ENCODE results near the gene CACNA2D3. TPM values are rescaled to one million over a fixed set of nuclear protein-coding genes. Genes with fewer than 3 reads are reported as not detected.

The CACNA2D3 gene
- total RNA-seq, 1 experiment from 2014 or later: 0.06 TPM

DNA sequence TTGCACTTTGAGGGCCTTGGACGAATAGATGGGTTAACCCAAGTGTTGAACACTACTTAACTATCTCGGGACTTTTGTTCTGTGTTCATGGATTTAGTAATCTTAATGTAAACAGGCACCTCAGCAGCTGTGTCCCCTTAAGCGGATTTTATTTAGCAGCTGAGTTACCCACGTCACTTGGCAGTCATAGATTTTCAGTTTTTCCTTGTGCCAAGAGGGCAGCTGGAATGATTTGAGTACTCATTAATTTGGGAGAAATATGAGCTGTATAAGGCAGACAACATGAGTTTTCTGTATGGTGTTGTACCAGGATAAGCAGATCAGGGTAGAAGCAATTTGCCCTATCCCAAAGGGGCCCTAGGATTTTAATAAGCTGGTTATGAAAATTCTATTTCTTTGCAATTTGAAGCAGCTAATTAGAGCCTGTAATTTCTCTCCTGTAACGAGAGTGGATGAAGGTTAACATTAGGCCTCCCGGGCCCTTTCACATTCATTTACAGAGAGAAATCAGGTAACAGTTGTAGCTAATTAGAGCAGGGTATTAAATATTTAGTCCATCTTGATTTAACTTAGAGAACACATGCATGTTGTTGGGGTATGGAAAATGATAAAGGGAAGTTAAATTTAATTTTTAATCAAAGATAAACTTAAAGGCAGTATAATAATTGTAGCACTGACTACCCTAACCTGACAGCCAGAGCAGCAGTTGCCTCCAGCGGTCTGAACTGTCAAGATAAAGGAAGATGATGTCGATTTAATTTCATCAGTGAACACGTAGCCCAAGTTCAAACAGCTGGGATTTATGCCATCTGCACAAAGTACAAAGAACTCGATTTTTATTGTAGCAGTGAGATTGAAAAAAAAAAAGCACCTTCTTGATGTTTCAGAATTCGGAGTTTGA is 611.0 kb downstream of the CACNA2D3 start:
- DNase-seq (ENCODE audit: low read depth): no peak

DNA sequence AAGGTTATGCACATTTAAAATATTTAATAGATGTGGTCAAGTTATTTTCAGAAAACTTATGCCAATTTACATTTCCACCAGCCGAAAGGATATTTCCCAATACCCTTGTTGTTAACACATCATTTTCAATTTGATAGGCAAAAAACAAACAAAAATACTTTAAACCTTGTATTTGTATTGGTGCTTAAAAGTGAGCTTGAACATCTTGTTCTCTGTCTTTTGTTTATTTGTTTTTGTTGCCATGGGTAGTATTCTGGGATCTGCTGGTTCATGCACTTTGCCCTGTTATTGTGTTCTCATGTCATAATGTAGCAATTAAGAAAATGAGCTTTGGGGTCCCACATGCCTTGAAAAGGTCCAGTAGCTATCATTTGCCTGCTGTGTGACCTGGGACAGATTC is 614.1 kb downstream of the CACNA2D3 start:
- DNase-seq (ENCODE audit: low read depth): no peak

DNA sequence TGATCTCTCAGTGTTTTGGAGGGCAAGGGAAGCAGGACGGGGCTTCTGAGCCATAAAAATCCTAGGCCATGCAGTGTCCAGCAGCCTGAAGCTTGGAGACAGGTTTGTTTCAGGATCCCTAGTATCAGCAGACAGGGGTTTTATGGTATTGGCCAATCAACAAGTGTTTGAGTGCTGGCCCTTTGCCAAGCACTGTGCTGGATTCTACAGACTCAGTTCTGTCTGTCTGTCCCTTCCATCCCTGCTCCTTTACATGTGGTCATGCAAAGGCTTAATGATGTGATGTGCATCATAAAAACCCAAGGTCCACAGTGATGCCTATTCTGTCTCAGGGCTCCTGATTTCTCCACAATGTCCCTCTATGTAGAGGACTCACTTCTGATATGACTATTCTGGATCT is 621.4 kb downstream of the CACNA2D3 start:
- DNase-seq (ENCODE audit: low read depth): no peak

DNA sequence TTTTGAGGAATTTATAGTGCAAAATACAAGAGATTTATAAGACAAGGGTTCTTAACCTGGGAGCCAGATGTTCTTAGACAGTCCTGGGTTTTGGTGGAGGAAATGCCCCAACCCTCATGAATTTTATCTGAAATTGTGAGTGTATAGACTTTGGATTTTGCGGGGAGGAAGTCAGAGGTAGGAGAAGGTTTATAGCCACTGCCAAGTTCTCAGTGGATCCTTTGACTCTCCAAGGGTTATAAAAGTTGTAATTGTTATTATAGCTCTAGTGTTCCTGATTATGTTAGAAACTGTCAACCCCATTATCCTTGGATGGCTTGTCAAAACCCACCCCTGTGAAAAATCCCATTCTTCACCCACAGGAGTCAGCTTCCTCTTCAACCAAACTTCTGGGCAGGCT is 621.9 kb downstream of the CACNA2D3 start:
- no peak for DNase-seq (ENCODE audit: low read depth)

DNA sequence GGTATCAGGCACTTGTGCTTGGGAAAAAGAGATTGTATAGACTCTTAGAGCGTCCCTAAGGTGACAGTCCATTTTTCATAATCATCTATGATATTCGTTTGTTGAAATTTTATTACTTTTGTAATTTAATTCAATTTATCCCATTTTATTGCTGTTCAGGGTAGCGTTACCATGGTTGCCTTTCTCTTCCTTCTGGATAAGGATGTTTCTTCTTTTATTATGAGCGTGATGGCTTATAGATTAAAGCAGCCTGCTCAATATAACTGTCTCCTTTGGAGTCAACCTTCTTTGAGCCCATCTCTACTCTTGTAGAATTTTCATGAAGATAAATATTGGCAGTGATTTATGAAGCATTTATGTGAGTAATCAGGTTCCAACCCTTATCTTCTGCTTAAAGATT is 623.5 kb downstream of the CACNA2D3 start:
- no peak for DNase-seq (ENCODE audit: low read depth)

DNA sequence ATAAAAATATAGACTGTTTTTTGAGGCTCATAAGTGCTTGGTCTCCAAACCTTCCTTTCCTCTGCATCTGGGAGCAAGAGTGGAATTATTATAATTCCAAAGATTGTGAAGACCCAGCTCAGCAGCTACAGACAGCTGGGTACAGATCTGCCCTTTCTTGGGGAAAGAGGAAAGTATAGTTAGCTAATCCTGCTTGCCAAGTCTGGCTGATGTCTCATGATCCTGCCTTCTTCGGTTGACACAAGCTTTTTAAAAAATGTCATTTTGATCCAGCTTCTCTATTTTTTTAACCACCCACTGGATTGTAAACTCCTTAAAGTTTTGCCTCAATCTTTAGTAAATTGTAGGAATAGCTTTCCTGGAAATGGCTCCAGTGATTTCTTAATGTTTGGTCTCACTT is 624.4 kb downstream of the CACNA2D3 start:
- no peak for DNase-seq (ENCODE audit: low read depth)

DNA sequence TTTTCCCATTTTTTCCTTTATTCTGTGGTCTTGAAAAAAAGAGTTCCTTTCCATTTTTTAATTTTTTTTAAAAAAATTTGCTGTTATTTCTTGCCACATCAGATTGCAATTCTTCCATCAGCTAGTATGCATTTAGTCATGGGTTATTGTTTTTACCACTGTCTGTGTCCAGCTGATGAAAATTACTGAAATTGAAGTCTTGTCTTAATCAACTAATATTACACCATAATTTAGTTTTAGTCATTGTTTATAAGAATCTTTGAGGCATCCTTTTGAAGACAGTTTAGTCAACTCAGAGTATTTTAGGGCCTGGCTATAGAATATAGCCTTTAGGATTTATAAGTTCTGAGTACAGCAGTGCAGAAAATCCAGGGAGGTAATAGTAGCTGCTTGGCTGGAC is 633.4 kb downstream of the CACNA2D3 start:
- no peak for DNase-seq (ENCODE audit: low read depth)

DNA sequence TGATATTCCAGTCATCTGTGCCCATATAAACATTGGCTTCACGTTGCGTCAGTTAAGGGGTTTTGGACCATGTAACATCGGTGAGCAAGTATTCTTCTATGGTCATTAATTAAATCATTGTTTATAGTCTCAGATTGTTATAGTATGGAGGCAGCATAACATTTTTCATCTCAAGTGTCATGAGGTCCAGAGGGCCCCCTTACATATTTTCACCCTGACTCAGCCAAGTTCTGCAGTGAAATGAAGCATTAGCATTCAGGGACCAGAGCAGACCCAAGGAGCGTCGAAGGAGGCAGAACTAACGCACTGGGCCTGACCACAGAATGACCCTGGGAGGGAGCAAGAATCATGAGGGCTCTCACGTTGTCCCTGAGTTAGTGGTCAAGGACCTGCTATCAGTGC is 634.0 kb downstream of the CACNA2D3 start:
- no peak for DNase-seq (ENCODE audit: low read depth)

DNA sequence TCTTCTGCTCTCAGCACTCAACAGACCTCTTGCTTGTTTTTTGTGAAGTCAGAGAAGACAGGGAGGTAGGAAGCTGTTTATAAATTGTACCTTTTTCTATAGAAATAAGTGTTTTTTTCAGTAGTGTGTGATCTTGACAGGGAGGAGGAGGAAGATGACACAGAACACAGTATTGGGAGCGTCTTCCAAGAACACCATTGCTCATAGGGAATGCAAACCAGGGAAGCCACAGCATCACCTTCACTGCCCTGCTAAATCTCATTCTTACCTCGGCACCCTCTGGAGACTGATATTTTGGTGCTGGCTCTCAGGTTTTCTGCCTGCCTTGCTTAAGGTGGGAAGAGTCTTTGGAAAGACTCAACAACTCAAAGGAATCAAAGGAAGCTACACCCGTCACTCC is 636.1 kb downstream of the CACNA2D3 start:
- DNase-seq (ENCODE audit: low read depth): no peak

DNA sequence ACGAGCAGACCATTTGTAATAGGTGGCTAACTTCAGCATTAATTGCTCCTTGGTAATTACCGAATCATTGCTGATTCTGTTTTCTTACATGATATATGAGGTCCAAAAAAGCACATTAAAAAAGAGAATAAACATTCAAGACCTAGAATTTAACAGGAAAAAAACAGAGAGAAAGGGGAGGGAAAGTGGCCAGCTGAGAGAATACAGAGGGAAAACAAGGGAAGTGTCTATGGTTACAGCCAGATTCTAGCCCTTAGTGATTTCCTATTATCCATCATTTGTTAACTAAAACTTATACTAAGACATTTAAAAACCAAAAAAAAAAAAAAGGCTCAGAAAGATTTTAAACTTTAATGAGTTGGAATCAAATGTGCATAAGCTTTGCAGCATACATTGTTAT is 636.8 kb downstream of the CACNA2D3 start:
- DNase-seq (ENCODE audit: low read depth): no peak

DNA sequence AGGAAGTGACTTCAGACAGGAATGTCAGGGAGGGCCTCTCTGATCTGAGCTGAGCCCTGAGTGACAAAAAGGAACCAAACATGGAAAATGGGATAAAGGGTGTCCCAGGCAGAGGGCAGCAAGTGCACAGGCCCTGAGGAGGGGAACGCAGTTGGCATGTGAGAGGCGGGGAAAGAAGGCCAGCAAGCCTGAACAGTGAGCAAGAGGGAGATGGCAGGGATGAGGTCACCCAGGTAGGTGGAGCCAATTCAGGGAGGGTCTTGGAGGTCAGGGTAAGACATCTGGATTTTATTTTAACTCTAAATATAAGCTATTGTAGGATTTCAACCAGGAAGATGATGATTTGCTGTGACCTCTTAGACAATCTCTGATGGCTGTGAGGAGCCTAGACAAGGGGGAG is 637.8 kb downstream of the CACNA2D3 start:
- DNase-seq (ENCODE audit: low read depth): no peak

DNA sequence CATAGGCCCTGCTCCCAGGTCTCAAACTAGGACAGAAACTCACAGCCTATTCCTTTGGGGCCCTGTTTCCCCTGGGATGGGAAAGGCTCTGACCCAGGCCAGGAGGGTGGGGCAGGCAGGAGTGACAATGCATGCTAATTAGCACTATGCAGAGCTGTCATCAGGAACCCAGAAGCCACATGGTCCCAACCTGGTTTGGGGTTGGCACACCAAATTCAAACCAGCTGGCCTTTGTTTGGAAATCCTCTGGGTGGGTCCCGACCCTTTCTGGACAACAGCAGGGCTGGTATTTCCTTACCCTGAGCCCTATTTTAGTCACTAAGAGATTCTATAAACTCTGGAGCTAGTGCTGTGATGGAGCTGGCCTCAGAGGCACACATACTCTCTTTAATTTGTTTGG is 639.3 kb downstream of the CACNA2D3 start:
- DNase-seq (ENCODE audit: low read depth): no peak

DNA sequence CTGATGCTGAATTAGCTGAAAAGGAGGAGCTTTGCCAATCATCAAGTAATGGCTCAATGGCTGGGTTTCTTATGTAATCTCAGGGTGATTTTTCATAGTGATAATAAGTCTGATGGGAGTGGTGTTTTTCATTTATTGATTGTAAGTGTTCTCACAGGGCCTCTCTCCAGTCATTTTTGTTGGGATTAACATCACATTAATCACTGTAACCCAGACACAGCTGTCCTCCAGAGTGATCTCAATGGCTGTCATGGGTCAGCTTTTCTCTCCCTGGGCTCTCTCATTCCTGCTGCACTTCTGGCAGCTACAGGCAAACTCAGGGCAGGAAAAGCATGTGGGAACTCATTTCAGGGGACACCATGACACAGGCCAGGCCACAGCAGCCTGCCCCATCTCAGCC is 642.6 kb downstream of the CACNA2D3 start:
- DNase-seq (ENCODE audit: low read depth): no peak

DNA sequence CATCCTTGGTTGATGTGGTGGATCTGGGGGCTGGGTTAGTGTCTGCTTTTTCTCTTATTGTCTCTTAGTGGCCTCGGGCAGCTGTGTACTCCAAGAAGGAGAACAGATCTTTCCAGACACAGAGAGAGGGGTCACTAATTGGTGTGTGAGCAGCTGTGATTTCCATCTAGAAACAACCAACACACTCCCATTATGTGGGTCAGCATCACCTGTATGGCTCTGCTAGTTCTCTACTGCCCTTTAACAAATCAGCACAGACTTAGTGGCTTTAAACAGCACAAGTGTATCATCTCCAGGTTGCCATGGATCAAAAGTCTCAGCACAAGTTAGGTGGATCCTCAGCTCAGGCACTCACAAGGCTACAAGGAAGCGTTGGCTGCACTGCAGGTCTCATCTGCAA is 648.7 kb downstream of the CACNA2D3 start:
- no peak for DNase-seq (ENCODE audit: low read depth)

DNA sequence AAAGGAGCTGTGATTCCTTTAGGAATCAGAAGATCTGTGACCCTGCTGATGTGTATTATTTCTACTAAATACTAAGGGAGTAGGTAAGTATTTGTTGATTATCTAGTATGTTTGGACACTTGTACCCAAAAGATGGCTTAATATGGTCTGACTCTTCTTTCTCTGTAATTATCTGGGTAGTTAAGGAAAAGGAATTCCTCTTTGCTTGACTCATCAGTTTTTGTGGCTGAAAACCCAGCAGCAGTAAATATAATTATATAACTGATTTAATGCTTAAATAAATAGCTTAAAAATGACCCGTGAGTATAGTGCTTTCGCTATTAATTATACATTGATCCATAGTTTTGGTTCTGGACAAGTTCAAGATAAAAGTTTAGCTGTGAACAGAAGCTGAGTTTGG is 649.7 kb downstream of the CACNA2D3 start:
- DNase-seq (ENCODE audit: low read depth): no peak

DNA sequence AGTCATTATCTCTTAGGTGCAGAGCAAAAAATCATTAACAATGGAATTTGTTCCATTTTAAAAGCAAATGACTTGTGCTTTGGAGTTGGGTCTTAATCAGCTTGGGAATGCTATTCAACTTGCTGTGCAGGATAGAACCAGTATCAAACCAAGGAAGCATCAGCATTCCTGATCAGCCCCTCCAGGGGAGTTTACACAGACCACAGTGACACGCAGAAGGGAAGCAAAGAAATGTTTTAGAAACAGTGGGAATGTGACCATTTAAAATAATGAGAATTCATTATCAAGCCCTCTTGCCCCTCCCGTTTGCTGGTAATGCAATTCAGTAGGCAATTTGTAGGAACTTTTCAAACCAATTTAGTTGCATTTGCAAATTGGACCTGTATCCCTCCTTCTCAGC is 650.4 kb downstream of the CACNA2D3 start:
- no peak for DNase-seq (ENCODE audit: low read depth)

DNA sequence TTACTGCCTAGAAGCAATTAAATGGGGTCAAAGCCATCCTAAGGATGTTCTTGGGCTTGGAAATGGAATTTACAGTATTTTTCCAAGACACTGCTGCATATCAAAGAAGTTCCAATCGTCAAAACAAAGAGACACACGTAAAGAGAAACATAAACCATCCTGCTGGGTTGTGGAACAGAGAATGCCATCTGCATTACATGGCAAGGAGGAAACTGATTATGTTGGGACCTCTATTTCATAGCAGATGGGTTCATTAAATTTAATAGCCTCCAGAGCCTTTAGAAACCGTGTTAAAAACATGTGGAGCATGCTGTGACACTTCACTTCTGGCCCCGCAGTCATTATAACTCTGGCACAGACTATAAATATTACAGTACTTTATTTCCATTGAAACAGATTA is 650.9 kb downstream of the CACNA2D3 start:
- DNase-seq (ENCODE audit: low read depth): no peak

DNA sequence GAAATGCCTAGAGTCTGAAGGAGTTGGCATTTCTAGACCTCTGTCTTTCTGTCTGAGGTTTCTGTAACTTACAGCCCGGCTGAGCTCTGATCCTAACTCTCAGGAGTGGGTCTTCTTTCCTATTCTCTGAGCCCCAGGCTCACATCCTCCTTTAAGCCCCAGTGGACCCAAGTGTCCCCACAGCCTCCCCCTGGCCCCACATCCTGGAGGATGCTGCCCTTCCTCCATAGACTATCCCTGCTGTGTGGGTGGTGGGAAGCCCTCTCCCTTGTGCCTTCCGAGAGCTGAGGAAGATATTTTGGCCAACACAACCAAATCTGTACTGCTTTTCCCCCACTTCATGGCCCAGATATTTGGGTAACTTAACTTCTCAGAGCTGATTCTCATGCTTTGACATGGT is 654.2 kb downstream of the CACNA2D3 start:
- no peak for DNase-seq (ENCODE audit: low read depth)

DNA sequence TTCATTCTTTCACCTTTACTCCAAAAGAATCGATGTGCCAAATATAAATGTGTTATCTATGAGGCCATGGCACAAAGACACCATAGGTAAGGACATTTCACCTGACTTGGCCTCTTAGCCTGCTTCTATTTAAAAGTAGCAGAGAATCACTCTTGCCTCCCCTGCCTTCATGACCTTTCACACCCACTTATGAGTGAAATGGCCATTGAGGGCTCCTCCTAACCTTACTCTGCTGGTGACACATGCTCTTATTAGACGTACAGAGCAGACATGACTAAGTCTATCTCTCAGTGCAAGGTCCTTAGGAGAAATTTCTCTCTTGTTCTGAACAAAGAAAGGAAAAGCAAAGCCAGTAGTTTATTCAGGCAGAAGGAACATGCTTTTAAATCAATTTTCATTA is 654.8 kb downstream of the CACNA2D3 start:
- DNase-seq (ENCODE audit: low read depth): no peak

DNA sequence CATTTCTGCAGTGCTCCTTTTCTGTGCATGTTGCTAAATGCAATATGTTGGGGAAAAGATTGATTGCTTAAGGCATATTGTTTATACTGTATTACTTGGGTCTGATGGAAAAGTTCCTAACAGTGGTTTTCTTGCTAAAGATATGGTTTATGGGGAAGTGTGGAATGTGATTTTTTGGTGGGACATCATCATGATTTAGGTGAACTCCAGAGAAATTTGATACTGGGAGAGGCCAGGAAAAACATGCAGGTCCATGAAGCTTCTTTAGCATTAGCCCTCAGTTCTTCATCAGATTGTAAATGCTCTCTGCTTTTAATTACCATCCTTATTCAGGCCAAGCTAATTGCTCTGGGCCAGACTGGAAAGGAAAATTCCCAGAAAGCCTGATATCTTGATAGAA is 658.0 kb downstream of the CACNA2D3 start:
- DNase-seq (ENCODE audit: low read depth): no peak

DNA sequence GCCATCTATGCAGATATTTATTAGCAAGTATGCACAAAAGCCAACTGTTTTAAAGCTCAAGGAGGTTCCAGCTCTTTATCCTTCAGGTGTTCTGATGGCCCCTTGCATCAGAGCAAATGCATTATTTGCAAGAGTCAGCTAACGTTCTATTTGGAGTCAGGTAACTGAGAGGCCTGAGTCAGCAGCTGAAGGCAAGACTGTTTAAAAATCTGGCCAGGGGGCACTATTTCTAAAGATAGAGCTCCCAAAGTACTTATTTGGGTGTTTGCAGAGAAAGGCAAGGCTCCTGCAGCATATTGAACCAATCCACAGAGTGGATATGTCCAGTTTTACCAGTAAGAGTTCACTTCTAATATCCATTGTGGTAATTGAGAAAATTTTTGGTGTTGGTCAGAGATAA is 659.4 kb downstream of the CACNA2D3 start:
- no peak for DNase-seq (ENCODE audit: low read depth)

DNA sequence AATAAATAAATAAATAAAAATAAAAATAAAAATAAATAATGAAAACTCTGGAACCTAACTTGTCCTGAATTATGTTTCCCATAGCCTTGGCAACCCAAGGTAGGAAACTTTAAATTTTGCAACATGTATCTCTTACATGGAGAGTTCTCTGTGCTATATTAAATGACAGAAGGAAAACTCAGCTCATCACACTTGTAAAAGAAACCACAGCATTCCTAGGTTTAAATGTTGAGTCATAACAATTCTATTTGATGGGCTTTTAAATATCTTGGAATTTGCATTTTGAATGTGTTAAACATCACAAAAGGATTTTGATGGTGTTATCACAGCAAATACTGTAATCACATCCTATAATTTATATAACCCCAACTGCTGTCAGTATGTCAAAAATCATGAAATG is 661.3 kb downstream of the CACNA2D3 start:
- peak; percentile 2 for DNase-seq (ENCODE audit: low read depth)

DNA sequence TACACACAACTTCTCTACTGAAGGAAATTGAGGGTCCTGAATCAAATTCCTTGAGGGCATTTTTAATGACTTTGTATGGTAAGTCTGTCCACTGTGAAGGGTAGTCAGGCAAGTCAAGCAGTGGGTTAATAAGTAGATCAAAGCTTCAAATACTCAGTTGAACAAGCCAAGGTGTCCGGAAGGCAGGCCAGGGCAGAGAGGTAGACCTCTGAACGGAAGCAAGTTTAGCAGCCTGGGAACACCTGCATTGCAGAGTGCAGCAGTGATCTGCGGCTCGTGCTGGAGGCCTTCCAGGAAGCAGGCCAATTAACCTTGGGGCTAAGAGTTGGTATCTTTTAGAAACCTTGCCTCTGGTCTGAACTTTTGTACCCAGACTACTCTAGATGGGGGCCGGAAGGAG is 661.7 kb downstream of the CACNA2D3 start:
- no peak for DNase-seq (ENCODE audit: low read depth)

DNA sequence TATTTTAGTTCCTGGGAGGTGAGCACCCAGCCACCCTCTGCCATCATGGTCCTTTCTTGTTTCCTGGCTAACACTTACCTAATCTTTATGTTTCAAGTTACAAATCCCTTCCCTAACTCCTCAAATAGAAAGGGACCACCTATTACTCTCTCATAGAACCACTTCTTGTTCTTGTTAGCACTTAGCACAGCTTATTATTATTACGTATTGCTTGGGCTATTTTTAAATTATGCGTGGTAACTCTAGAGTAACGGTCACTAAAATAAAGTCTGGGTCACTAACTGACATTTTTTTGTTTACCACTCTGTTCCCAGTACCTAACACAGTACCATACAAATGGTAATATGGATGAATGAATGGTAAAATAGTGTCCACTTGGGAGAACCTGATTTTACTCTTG is 663.6 kb downstream of the CACNA2D3 start:
- DNase-seq (ENCODE audit: low read depth): no peak

Measured in LHCN-M2 (cell line).